ENCODE data around the gene NIPAL3.

- TF ChIP-seq POLR2A (IDR thresholded peaks at IDR 0.05; ENCODE audit: low read depth, low read length), result no peak
- TF ChIP-seq POLR2AphosphoS5 (IDR thresholded peaks at IDR 0.05; ENCODE audit: low read depth, low read length), result no peak
Observed at GRCh38 chr1:24474193-24474592, 58.6 kb downstream of the NIPAL3 start.
